Large intestine (tissue), 3 donors: ENCODE results near the gene GLT8D2. TPM values are rescaled to one million over a fixed set of nuclear protein-coding genes. Genes with fewer than 3 reads are reported as not detected.
"Not testable (repeated sequence)": the region's sequence is repeated elsewhere in the genome, so short reads cannot be mapped to it uniquely, and the experiment has no call there.

ENCODE experiments used
- DNase-seq, 2 donors: peaks; one replicate each; pipeline versions ENCODE4 v3.0.0 to v3.0.0-alpha.2; 2013
- H3K27ac ChIP-seq: one replicate; pipeline ENCODE4 v1.5.1; 2013; ENCODE audit warnings: low read length
- H3K27me3 ChIP-seq: 2 replicates; pipeline ENCODE4 v1.6.1; 2013; ENCODE audit warnings: low read length; ENCODE audit not compliant: control insufficient read depth, insufficient read depth
- H3K36me3 ChIP-seq: 2 replicates; pipeline ENCODE4 v1.6.1; 2013; ENCODE audit warnings: low read length; ENCODE audit not compliant: control insufficient read depth, insufficient read depth
- H3K4me1 ChIP-seq: one replicate; pipeline ENCODE4 v1.6.1; 2013; ENCODE audit warnings: low read length; ENCODE audit not compliant: control insufficient read depth, insufficient read depth
- H3K4me3 ChIP-seq: one replicate; pipeline ENCODE4 v1.5.1; 2013; ENCODE audit warnings: low read length
- H3K9me3 ChIP-seq: one replicate; pipeline ENCODE4 v1.6.1; 2013; ENCODE audit warnings: mild to moderate bottlenecking, low read depth, low read length, moderate library complexity; ENCODE audit not compliant: control insufficient read depth
- WGBS: methylation state at CpG from one replicate; pipeline ENCODE4 v1.1.5; 2013; ENCODE audit warnings: low lambda C conversion rate; ENCODE audit not compliant: insufficient coverage; 5-methylcytosine and 5-hydroxymethylcytosine counted together
- polyA plus RNA-seq: library from polyadenylated mRNA; unstranded; fragments of 120-200 nt; gene quantifications from one replicate; pipeline ENCODE4 v1.2.1, GENCODE V29; 2013

Gene GLT8D2
- polyA plus RNA-seq, 1 donor, result 15.2 TPM

DNA sequence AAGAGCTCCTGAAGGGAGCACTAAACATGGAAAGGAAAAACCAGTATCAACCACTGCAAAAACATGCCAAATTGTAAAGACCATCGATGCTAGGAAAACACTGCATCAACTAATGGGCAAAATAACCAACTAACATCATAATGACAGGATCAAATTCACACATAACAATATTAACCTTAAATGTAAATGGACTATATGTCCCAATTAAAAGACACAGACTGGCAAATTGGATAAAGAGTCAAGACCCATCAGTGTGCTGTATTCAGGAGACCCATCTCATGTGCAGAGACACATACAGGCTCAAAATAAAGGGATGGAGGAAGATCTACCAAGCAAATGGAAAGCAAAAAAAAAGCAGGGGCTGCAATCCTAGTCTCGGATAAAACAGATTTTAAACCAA, 13.8 kb downstream of the GLT8D2 start:
- DNase-seq, H3K27me3 ChIP-seq, H3K36me3 ChIP-seq, H3K27ac ChIP-seq, H3K4me1 ChIP-seq, H3K4me3 ChIP-seq, H3K9me3 ChIP-seq: not testable (repeated sequence)
- WGBS, result no CpG with 5 or more reads among the region's 2 CpGs

DNA sequence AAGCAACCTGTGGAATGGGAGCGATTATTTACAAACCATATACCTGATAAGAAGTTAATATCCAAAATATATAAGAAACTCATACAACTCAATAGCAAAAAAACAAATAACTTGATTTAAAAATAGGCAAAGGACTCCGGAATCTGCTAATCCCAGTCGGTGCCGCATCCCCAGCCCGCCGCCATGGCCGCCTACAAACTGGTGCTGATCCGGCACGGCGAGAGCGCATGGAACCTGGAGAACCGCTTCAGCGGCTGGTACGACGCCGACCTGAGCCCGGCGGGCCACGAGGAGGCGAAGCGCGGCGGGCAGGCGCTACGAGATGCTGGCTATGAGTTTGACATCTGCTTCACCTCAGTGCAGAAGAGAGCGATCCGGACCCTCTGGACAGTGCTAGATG, 19.4 kb downstream of the GLT8D2 start:
- H3K27me3 ChIP-seq, DNase-seq, H3K27ac ChIP-seq, H3K36me3 ChIP-seq, H3K9me3 ChIP-seq, H3K4me3 ChIP-seq, H3K4me1 ChIP-seq: not testable (repeated sequence)
- WGBS, result 75% methylated on average over 1 of the region's 27 CpGs

DNA sequence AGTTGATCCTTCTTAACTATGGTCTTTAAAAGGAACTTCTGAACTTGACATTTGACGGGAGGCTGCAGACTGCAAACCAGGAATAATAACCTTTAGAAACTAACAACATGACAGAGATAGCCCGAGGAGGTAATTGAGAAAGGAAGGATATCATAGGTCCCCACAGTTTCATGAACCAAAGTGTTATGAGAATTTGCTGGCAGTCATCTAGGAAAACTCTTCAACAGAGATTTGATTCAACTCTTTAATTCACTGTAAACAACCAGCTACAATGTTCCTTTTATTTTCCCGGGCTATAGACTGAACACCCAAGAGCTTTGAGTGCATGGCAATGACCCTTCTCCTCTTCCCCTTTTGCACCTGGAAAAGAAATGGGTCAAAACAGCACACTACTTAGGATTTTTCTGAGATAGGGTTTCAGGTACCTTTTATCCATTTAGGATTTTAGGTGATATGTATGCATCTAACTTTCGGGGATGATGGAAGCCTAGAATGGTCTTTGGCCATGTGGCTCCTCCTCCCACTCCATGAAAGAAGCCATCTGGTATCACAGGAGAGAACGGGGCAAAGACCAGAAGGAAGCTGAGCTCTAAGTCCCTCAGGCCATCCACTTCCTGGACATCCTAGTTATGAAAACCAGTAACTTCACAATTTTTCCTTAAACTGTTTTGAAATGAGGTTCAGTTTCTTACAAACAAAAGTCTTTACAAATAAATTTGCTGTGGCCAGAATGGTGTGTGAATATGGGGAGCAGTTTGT, 23.0 kb downstream of the GLT8D2 start:
- Histone ChIP-seq H3K27ac (no peak overlapping the region), H3K4me1 (no peaks in the 10 kb centered on the region), H3K4me3 (no peak overlapping the region), H3K36me3 (no peaks in the 10 kb centered on the region), H3K27me3 (no peaks in the 10 kb centered on the region), H3K9me3 (peaks cover 5% of the 10 kb centered on the region)
- 44% methylated on average over 3 of the region's 5 CpGs for WGBS
- no peak for DNase-seq

DNA sequence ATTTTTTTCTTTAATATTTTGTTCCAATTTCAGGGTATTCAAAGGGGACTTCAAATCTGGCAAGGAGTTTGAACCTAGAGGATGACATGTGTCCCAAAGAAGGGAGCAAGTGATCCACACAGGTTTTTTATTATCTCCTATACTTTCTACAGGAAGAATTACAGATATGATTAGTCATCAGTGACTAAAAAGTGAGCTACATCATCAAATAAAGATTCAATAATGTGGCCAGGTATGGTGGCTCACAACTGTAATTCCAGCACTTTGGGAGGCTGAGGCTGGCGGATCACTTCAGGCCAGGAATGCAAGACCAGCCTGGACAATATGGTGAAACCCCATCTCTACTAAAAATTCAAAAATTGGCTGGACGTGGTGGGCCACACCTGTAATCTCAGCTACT, 24.2 kb downstream of the GLT8D2 start:
- H3K27me3 ChIP-seq, result no peaks in the 10 kb centered on the region
- H3K36me3 ChIP-seq, result no peaks in the 10 kb centered on the region
- no peak overlapping the region for H3K27ac ChIP-seq
- H3K4me1 ChIP-seq, result no peaks in the 10 kb centered on the region
- H3K4me3 ChIP-seq, result no peak overlapping the region
- WGBS, result no CpG with 5 or more reads among the region's 2 CpGs
- peaks cover 5% of the 10 kb centered on the region for H3K9me3 ChIP-seq
- DNase-seq, result no peak

DNA sequence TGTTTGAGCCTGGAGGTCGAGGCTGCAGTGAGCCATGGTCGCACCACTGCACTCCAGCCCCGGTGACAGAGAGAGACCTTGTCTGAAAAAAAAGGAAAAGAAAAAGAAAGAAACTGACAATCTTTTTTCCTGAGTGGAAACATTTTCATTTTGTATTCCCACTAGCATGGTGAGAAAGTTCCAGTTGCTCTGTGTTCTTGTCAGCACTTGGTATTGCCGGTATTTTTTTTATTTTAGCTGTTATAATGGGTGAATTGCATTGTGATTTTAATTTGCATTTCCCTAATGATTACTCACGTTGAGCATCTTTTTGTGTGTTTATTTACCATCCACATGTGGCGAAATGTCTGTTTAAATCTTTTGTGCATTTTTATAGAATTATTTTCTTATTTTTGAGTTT, 25.6 kb downstream of the GLT8D2 start:
- Histone ChIP-seq H3K4me1 (no peaks in the 10 kb centered on the region), H3K36me3 (no peaks in the 10 kb centered on the region), H3K27ac (no peak overlapping the region), H3K4me3 (no peak overlapping the region), H3K9me3 (peaks cover 5% of the 10 kb centered on the region), H3K27me3 (no peaks in the 10 kb centered on the region)
- WGBS, result 100% methylated on average over 4 of the region's 6 CpGs
- DNase-seq, result no peak

DNA sequence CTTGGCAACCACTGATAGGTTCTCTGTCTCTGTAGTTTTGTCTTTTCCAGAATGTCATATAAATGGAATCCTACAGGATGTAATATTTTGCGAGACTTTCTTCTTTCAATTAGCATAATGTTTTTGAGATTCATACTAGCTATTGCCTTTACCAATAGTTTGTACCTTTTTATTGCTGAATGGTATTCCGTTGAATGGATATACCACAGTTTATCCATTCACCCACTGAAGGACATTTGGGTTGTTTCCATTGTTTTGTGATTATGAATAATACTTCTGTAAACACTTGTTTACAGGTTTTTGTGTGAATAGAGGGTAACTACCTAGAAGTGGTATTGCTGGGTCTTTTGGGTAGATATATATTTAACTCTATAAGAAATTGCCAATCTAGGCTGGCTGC, 26.3 kb downstream of the GLT8D2 start:
- 67% methylated on average over 2 of the region's 2 CpGs for WGBS

DNA sequence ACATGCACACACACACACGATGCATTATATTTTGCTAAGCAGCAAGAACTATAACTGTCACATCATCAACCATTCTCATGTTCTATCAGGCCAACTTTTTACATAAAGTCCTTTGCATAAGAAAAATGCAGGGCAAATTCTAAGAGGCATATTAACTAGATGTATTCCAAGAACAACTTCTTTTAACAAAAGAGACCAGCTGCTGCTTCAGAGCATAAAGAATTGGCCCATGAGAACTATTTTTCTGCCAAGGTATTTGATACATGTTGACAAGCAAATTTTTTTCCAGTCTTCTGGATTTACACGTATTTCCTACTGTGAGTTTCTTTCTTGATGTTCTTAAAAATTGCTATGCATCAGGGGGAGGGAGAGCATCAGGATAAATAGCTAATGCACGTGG, 27.2 kb downstream of the GLT8D2 start:
- Histone ChIP-seq H3K4me1 (no peaks in the 10 kb centered on the region), H3K4me3 (no peak overlapping the region), H3K9me3 (peaks cover 5% of the 10 kb centered on the region), H3K27me3 (no peaks in the 10 kb centered on the region), H3K36me3 (no peaks in the 10 kb centered on the region), H3K27ac (no peak overlapping the region)
- DNase-seq, result no peak
- 90% methylated on average over 2 of the region's 3 CpGs for WGBS

More for the DNA sequence above, 26.3 kb downstream of the GLT8D2 start:
- Histone ChIP-seq H3K4me1 (no peaks in the 10 kb centered on the region), H3K36me3 (no peaks in the 10 kb centered on the region), H3K27me3 (no peaks in the 10 kb centered on the region), H3K4me3 (no peak overlapping the region), H3K9me3 (peaks cover 5% of the 10 kb centered on the region), H3K27ac (no peak overlapping the region)
- no peak for DNase-seq

DNA sequence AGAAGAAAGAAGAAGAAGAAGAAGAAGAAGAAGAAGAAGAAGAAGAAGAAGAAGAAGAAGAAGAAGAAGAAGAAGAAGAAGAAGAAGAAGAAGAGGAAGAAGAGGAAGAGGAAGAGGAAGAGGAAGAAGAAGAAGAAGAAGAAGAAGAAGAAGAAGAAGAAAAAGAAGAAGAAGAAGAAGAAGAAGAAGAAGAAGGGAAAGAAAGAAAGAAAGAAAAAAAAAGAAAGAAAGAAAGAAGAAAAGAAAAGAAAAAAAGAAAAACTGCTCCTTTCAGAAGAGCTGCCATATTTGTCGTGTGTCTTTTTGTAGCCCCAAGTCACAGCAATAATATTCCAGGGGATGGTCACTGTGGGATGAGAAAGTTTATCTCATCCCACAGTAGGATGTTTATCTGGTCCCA, 28.1 kb downstream of the GLT8D2 start:
- H3K9me3 ChIP-seq, H3K27ac ChIP-seq, DNase-seq, H3K27me3 ChIP-seq, H3K4me1 ChIP-seq, H3K4me3 ChIP-seq, H3K36me3 ChIP-seq: not testable (repeated sequence)
- no CpG with 5 or more reads among the region's 1 CpG for WGBS

DNA sequence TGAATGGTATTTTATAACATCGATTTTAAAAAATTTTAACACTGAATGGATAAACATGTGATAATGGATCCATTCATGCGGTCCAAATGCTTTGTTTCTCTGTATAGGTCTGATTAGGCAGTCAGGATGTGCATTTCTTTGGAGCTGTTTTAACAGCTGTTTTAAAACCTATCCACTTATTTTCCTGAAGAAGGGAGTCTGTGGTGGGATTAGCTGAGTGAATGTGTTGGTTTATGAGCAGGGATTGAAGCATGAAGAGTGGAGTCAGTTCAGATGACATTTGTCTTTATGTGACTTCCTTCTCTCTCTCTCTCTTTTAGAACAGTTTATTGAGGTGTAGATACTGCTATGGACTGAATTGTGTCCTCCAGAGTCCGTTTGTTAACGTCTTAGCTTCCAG, 37.7 kb downstream of the GLT8D2 start:
- Histone ChIP-seq H3K27me3 (no peaks in the 10 kb centered on the region), H3K27ac (no peak overlapping the region), H3K36me3 (peaks cover 6% of the 10 kb centered on the region), H3K9me3 (no peaks in the 10 kb centered on the region), H3K4me3 (no peak overlapping the region), H3K4me1 (no peaks in the 10 kb centered on the region)
- no peak for DNase-seq
- WGBS, result 100% methylated on average over 1 of the region's 4 CpGs

DNA sequence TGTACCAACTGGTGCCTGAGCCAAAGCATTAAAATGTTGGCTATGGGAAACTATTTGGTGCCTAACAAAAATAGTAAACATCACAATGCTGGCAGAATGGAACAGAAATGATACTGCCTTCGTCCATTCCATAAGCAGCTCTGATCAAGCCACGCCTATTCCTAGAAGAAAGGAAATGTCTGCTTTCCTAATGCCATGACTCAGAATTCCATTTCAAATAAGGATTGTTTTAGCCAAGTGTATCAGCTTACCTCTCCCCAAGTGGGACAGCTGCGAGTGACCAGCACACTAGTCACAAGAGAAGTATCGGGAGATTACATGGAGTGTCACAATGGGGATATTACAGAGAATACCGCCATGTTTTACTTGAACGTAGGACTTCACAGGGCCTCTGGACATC, 38.7 kb downstream of the GLT8D2 start:
- DNase-seq, result no peak
- H3K9me3 ChIP-seq, result peaks cover 3% of the 10 kb centered on the region
- H3K27me3 ChIP-seq, result no peaks in the 10 kb centered on the region
- no CpG with 5 or more reads among the region's 6 CpGs for WGBS
- H3K36me3 ChIP-seq, result peaks cover 6% of the 10 kb centered on the region
- H3K27ac ChIP-seq, result no peak overlapping the region
- no peak overlapping the region for H3K4me3 ChIP-seq
- no peaks in the 10 kb centered on the region for H3K4me1 ChIP-seq

DNA sequence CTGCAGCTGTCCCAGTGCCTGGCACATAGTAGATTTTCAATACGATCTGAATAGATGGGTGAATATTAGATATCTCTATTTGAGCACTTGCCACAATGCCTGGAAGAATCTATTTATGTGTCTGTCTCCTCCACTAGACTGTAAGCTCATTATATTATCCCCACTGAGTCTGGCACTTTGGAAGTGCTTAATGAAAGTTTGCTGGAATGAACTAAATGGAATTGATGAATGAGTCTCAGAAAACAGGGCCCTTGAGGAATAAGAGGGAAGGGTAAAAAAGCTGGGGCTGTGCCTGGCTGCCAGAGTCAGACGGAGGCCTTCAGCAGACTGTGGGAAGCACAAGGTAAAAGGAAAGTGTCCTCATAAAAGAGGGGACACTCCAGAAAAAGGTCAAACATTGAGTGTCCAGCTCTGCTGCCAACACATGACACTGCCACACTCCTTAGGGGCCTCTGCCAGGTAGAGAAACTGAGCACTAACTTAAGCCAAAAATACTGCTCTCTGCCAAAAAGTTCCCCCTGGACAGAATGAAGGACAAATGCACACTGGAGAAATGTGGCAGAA, 39.3 kb downstream of the GLT8D2 start:
- Histone ChIP-seq H3K4me3 (no peak overlapping the region), H3K9me3 (peaks cover 3% of the 10 kb centered on the region), H3K4me1 (no peaks in the 10 kb centered on the region), H3K27me3 (no peaks in the 10 kb centered on the region), H3K27ac (no peak overlapping the region), H3K36me3 (peaks cover 6% of the 10 kb centered on the region)
- DNase-seq, result no peak
- no CpG with 5 or more reads among the region's 2 CpGs for WGBS
